Keratinocyte (primary cell): Measurements from ENCODE around the gene CETN1. TPM values are rescaled to one million over a fixed set of nuclear protein-coding genes. Genes with fewer than 3 reads are reported as not detected.

Experiments used
- DNase-seq: peaks from one replicate; pipeline ENCODE4 v3.0.0-alpha.2; 2011; ENCODE audit warnings: low read depth, missing footprints, low spot score
- FAIRE-seq: peaks from 2 replicates; lab custom pipeline; 2011; peaks lifted over from hg19 to GRCh38; lab: Jason Lieb, UNC
- H2AFZ ChIP-seq: 2 replicates; pipeline ENCODE4 v1.6.0; 2012; ENCODE audit warnings: low read length, control low read depth, inconsistent platforms; ENCODE audit not compliant: control insufficient read depth
- H3K27ac ChIP-seq: 2 replicates; pipeline ENCODE4 v1.5.1; 2011; ENCODE audit warnings: low read length; ENCODE audit not compliant: control insufficient read depth, insufficient read depth
- H3K27me3 ChIP-seq: 3 replicates; pipeline ENCODE4 v1.6.0; 2011; ENCODE audit warnings: low read length; ENCODE audit not compliant: control insufficient read depth, insufficient read depth; ENCODE audit errors: extremely low read depth
- H3K36me3 ChIP-seq, 2 experiments: 2 replicates in 1 of 2; 3 replicates in 1 of 2; pipeline ENCODE4 v1.5.1; 2011; ENCODE audit warnings: low read length in 2 of 2, mild to moderate bottlenecking in 1 of 2; ENCODE audit not compliant: control insufficient read depth in 2 of 2, insufficient read depth in 2 of 2; ENCODE audit errors: extremely low read depth in 1 of 2
- H3K4me1 ChIP-seq: 3 replicates; pipeline ENCODE4 v1.5.1; 2011; ENCODE audit warnings: low read length; ENCODE audit not compliant: control insufficient read depth, insufficient read depth; ENCODE audit errors: extremely low read depth
- H3K4me2 ChIP-seq: 3 replicates; pipeline ENCODE4 v1.6.0; 2011; ENCODE audit warnings: low read depth, low read length; ENCODE audit not compliant: control insufficient read depth, insufficient read depth; ENCODE audit errors: extremely low read depth
- H3K4me3 ChIP-seq, 3 experiments: fragments of 200-600 bp in 1 of 3; sonication (generic) in 1 of 3; 2 replicates in 2 of 3; 3 replicates in 1 of 3; pipeline ENCODE4 v1.5.1; 2011 to 2016; ENCODE audit warnings: low read length in 3 of 3, mild to moderate bottlenecking in 3 of 3, control low read depth in 2 of 3, inconsistent platforms in 1 of 3, low read depth in 1 of 3, mixed read lengths in 1 of 3, mixed run types in 1 of 3, moderate library complexity in 1 of 3; ENCODE audit not compliant: control insufficient read depth in 2 of 3, insufficient read depth in 2 of 3; ENCODE audit errors: extremely low read depth in 1 of 3
- H3K79me2 ChIP-seq: 2 replicates; pipeline ENCODE4 v1.6.0; 2012; ENCODE audit warnings: low read length; ENCODE audit not compliant: control insufficient read depth, insufficient read depth
- H3K9ac ChIP-seq: 3 replicates; pipeline ENCODE4 v1.6.0; 2011; ENCODE audit warnings: low read length; ENCODE audit not compliant: control insufficient read depth, insufficient read depth; ENCODE audit errors: extremely low read depth
- H3K9me1 ChIP-seq: 3 replicates; pipeline ENCODE4 v1.6.0; 2011; ENCODE audit warnings: low read length; ENCODE audit not compliant: control insufficient read depth, insufficient read depth; ENCODE audit errors: extremely low read depth
- H3K9me3 ChIP-seq: 2 replicates; pipeline ENCODE4 v1.5.1; 2012; ENCODE audit warnings: low read depth, low read length; ENCODE audit not compliant: control insufficient read depth
- H4K20me1 ChIP-seq: 3 replicates; pipeline ENCODE4 v1.6.0; 2011; ENCODE audit warnings: low read length; ENCODE audit not compliant: control insufficient read depth, insufficient read depth; ENCODE audit errors: extremely low read depth
- CTCF ChIP-seq, 3 experiments: IDR thresholded peaks in 1 of 3; conservative IDR thresholded peaks in 1 of 3; optimal IDR thresholded peaks in 1 of 3; 2 replicates in 2 of 3; 3 replicates in 1 of 3; pipeline versions ENCODE3 to v1.5.1; 2011; ENCODE audit warnings: low read length in 3 of 3, mild to moderate bottlenecking in 3 of 3, moderate library complexity in 2 of 3, control low read depth in 1 of 3, inconsistent platforms in 1 of 3; ENCODE audit not compliant: insufficient read depth in 2 of 3; ENCODE audit errors: extremely low read depth in 1 of 3
- EZH2 ChIP-seq: IDR thresholded peaks from one replicate; pipeline ENCODE4 v1.6.1; 2012; ENCODE audit warnings: inconsistent platforms, mild to moderate bottlenecking, low read length, moderate library complexity
- dilution Hi-C: fragments of 300-500 bp; cut with MboI; formaldehyde crosslinking; loops from one replicate; pipeline ENCODE4 v1.7.0; 2020; ENCODE audit warnings: low sequenced_read_pairs; ENCODE audit not compliant: extremely low pct_ligation_motif_present
- polyA minus RNA-seq, 3 experiments: library from RNA; depleted of rRNA, polyadenylated mRNA; stranded (reverse); fragments of >200 nt; gene quantifications; 1 replicate in 1 of 3; 2 replicates in 1 of 3; 3 replicates in 1 of 3; pipeline ENCODE4 v1.2.3, GENCODE V29; 2011
- polyA plus RNA-seq, 5 experiments: library from polyadenylated mRNA; depleted of rRNA in 3 of 5; stranded (reverse) in 3 of 5; stranded (forward) in 1 of 5; unstranded in 1 of 5; fragments of >200 nt; gene quantifications; 1 replicate in 1 of 5; 2 replicates in 3 of 5; 3 replicates in 1 of 5; pipeline versions ENCODE4 v1.2.1 to v1.2.3, GENCODE V29; 2011 to 2012; ENCODE audit warnings: missing spikeins in 2 of 5, low read depth in 1 of 5, low replicate concordance in 1 of 5

CETN1 gene
- polyA plus RNA-seq (not detected in 3 replicates), polyA minus RNA-seq (not detected in 3 replicates)
- polyA plus RNA-seq (2011; ENCODE audit: low read depth) = not detected
- not detected in 2 replicates for polyA plus RNA-seq (2011; cell fraction: cytosol; rRNA removed)
- polyA plus RNA-seq (2011; cell fraction: nucleus; rRNA removed) = not detected in 2 replicates
- polyA plus RNA-seq (2012; ENCODE audit: low replicate concordance) = not detected in 2 replicates
- not detected for polyA minus RNA-seq (2011; cell fraction: cytosol; rRNA and poly(A)+ RNA removed)
- not detected in 2 replicates for polyA minus RNA-seq (2011; cell fraction: nucleus; rRNA and poly(A)+ RNA removed)

- no peak within 1 kb of the TSS for H2AFZ ChIP-seq
- dilution Hi-C loops = no loop called here
- no peak within 1 kb of the TSS for H3K4me3 ChIP-seq
- TF ChIP-seq CTCF (optimal IDR thresholded peaks at IDR 0.05 in 1 of 3, IDR thresholded peaks at IDR 0.05 in 1 of 3, conservative IDR thresholded peaks at IDR 0.05 in 1 of 3; ENCODE audit: extremely low read depth in 1 of 3, insufficient read depth in 2 of 3, low read length in 3 of 3) = no peak
- no peak for TF ChIP-seq EZH2
- H3K4me1 ChIP-seq = no peaks in the 10 kb centered on the region
- H3K36me3 ChIP-seq = no peaks in the 10 kb centered on the region
- no peaks in the 10 kb centered on the region for H3K27me3 ChIP-seq
- H3K79me2 ChIP-seq = no peaks in the 10 kb centered on the region
- no peak within 1 kb of the TSS for H3K9ac ChIP-seq
- H3K9me3 ChIP-seq = no peaks in the 10 kb centered on the region
- FAIRE-seq (no peak), DNase-seq (no peak)
- H3K4me2 ChIP-seq = no peak within 1 kb of the TSS
- H3K27ac ChIP-seq = no peak within 1 kb of the TSS
- no peaks in the 10 kb centered on the region for H3K9me1 ChIP-seq
- no peaks in the 10 kb centered on the region for H4K20me1 ChIP-seq
These were observed at the start of gene CETN1 for GRCh38 chr18:580154-580553. Gene CETN1, plus strand, starts transcription at chr18:580380. Its CDS starts 29 bp downstream, at chr18:580409.

GRCh38 chr18:532018-532417 lies 48.2 kb upstream of the CETN1 start:
- no peak overlapping the region for H3K4me3 ChIP-seq
- no peak for DNase-seq
- H3K27me3 ChIP-seq = no peaks in the 10 kb centered on the region
- H3K79me2 ChIP-seq = no peaks in the 10 kb centered on the region
- no peak overlapping the region for H3K9ac ChIP-seq
- no peak overlapping the region for H3K4me2 ChIP-seq
- no peak overlapping the region for H3K27ac ChIP-seq
- dilution Hi-C loops = no loop called here
- H2AFZ ChIP-seq = no peak overlapping the region
- H3K9me3 ChIP-seq = no peaks in the 10 kb centered on the region
- H4K20me1 ChIP-seq = no peaks in the 10 kb centered on the region
- peaks cover 6% of the 10 kb centered on the region for H3K4me1 ChIP-seq
- no peaks in the 10 kb centered on the region for H3K9me1 ChIP-seq
- no peaks in the 10 kb centered on the region for H3K36me3 ChIP-seq
- TF ChIP-seq EZH2 = no peak
- TF ChIP-seq CTCF (optimal IDR thresholded peaks at IDR 0.05 in 1 of 3, IDR thresholded peaks at IDR 0.05 in 1 of 3, conservative IDR thresholded peaks at IDR 0.05 in 1 of 3; ENCODE audit: extremely low read depth in 1 of 3, insufficient read depth in 2 of 3, low read length in 3 of 3) = no peak
- FAIRE-seq = no peak
